ENCODE results near the gene EFCAB12. TPM values are rescaled to one million over a fixed set of nuclear protein-coding genes. Genes with fewer than 3 reads are reported as not detected.

Gene EFCAB12
- total and polyA plus RNA-seq, 2 of the 8 experiments (the other 6 are each of a cell fraction or from before 2014, with no cell fraction given) = 0.60 to 0.99 TPM

DNA sequence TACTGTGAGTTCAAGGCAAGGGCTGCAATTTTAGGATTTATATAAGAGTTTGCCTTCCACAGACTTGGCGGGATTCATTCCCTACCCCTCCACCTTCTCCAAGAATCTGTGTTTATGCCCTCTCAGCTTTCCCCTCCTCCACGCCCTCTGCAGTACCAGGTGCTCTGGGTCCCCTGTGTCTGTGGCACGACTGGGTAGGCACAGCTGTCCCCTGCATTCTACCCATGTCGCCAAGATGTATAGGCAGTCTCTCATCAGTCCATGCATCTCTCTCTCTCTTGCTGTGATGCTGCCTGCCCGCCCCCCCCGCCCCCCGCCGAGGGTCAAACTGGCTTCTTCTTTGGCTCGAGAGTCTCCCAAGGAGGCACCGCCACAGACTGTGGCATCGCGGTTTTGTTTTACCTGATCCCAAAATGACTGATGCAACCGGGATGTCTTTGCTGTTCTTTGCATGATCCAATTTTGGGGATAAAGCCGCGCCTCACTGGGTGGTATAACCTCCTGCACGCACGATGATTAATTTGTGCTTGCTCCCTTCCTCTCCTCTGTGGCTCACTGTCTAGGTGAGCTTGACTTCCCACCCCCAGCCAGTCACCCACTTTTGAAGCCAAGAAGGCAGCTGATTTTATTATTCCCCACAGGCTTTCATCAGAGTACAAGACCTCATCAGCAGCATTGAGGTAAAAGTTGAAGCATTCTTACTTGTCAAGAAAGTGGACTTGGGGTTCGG lies 43.7 kb downstream of the EFCAB12 start:
- TF ChIP-seq, protein P1, sequence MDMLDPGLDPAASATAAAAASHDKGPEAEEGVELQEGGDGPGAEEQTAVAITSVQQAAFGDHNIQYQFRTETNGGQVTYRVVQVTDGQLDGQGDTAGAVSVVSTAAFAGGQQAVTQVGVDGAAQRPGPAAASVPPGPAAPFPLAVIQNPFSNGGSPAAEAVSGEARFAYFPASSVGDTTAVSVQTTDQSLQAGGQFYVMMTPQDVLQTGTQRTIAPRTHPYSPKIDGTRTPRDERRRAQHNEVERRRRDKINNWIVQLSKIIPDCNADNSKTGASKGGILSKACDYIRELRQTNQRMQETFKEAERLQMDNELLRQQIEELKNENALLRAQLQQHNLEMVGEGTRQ (IDR thresholded peaks at IDR 0.05; ENCODE audit: low read length) = no peak
- TF ChIP-seq POLR2AphosphoS5 (IDR thresholded peaks at IDR 0.05; ENCODE audit: low read depth, low read length) (peak; percentile 37; the same call in 1 of the 2 replicates), RAD21 (IDR thresholded peaks at IDR 0.05 in 1 of 2, conservative IDR thresholded peaks at IDR 0.05 in 1 of 2; ENCODE audit: low read depth in 2 of 2, low read length in 2 of 2) (no peak), POU5F1 (IDR thresholded peaks at IDR 0.05; ENCODE audit: low read depth, low read length) (no peak), HDAC6 (IDR thresholded peaks at IDR 0.05; ENCODE audit: low read depth, low read length) (no peak), MAFK (IDR thresholded peaks at IDR 0.05; ENCODE audit: low read depth, low read length) (no peak), TAF7 (optimal IDR thresholded peaks at IDR 0.05; ENCODE audit: borderline replicate concordance, low read depth, low read length) (no peak)
- Histone ChIP-seq H3K9me3 (ENCODE audit: insufficient read depth in 2 of 2, low read depth in 1 of 2, low read length in 1 of 2) (peaks cover 0 to 3% of the 10 kb centered on the region in 2 experiments; a peak in 2 of 4 replicates), H3K79me2 (ENCODE audit: control insufficient read depth in 1 of 2, insufficient read depth in 2 of 2, low read length in 2 of 2) (no peaks in the 10 kb centered on the region), H3K4ac (replicated peaks; ENCODE audit: insufficient read length, low read depth, low read length) (no peak overlapping the region), H2BK5ac (ENCODE audit: low read depth, low read length) (no peak overlapping the region), H2BK12ac (ENCODE audit: low read depth, low read length) (no peak overlapping the region), H3K4me2 (ENCODE audit: insufficient read depth in 1 of 2, low read depth in 2 of 2, low read length in 2 of 2) (no peak overlapping the region), H4K20me1 (replicated peaks in 1 of 2; ENCODE audit: control insufficient read depth in 1 of 2, insufficient read depth in 2 of 2, low read length in 2 of 2) (peaks cover 0 to 2% of the 10 kb centered on the region in 2 experiments), H3K27ac (ENCODE audit: low read depth, low read length) (no peak overlapping the region), H2BK120ac (replicated peaks; ENCODE audit: low read depth, low read length) (no peak overlapping the region), H3K56ac (replicated peaks; ENCODE audit: insufficient read length, low read depth, low read length) (no peak overlapping the region), H3K27me3 (replicated peaks in 1 of 4; ENCODE audit: control insufficient read depth in 3 of 4, extremely low read depth in 1 of 4, insufficient read depth in 3 of 4, low read length in 3 of 4) (no peaks in the 10 kb centered on the region), H2BK20ac (ENCODE audit: low read length) (no peak overlapping the region), H3K23ac (ENCODE audit: insufficient read length) (no peak overlapping the region), H3K79me1 (ENCODE audit: low read depth, low read length) (no peaks in the 10 kb centered on the region), H3K4me1 (replicated peaks in 1 of 4; ENCODE audit: control insufficient read depth in 3 of 4, insufficient read depth in 4 of 4, low read length in 3 of 4) (no peaks in the 10 kb centered on the region; a peak in 2 of 7 replicates), H3K36me3 (ENCODE audit: control insufficient read depth in 2 of 4, insufficient read depth in 4 of 4, low read length in 3 of 4) (peaks cover 4 to 15% (median 11%) of the 10 kb centered on the region in 4 experiments; a peak in 5 of 8 replicates), H3K4me3 (ENCODE audit: extremely low read depth in 1 of 4, insufficient read depth in 2 of 4, low read depth in 3 of 4, low read length in 4 of 4) (no peak overlapping the region), H3K9ac (replicated peaks in 1 of 4; ENCODE audit: extremely low read depth in 1 of 4, low read depth in 3 of 4, low read length in 3 of 4) (no peak overlapping the region), H4K5ac (ENCODE audit: insufficient read length, low read depth, low read length) (no peak overlapping the region), H2AK5ac (ENCODE audit: low read depth, low read length) (no peak overlapping the region), H2BK15ac (ENCODE audit: low read length) (no peak overlapping the region), H3K23me2 (ENCODE audit: low read depth, low read length) (no peaks in the 10 kb centered on the region; the same call in 1 of the 2 replicates), H4K8ac (ENCODE audit: extremely low read depth, insufficient read depth, low read length) (no peak overlapping the region), H3K14ac (ENCODE audit: insufficient read length) (no peak overlapping the region), H3K18ac (ENCODE audit: extremely low read depth, low read length) (no peak overlapping the region), H2AFZ (ENCODE audit: low read length) (no peak overlapping the region), H4K91ac (replicated peaks; ENCODE audit: insufficient read length, low read length) (no peak overlapping the region)
- DNase-seq (ENCODE audit: low read depth in 1 of 2, low spot score in 2 of 2) (no peak), FAIRE-seq (no peak)
- CTCF ChIA-PET (ENCODE audit: partially characterized antibody) = interaction anchor here (0.8 to 5.1 kb wide), 15 partner anchors 10 to 159 kb away, joined by 3 to 58 read pairs (median 5); no protein-coding TSS in a partner anchor
- POLR2A ChIA-PET (ENCODE audit: partially characterized antibody) = interaction anchor here (1.0 to 2.3 kb wide), 8 partner anchors 7 to 68 kb away, joined by 3 to 9 read pairs (median 3); a partner anchor contains a TSS
- 81% methylated on average over 16 of the region's 18 CpGs; no CpG with 5 or more reads in 1 of the 2 experiments for WGBS, 2 experiments (ENCODE audit: extremely low coverage in 1 of 2, insufficient coverage in 1 of 2, insufficient read length in 1 of 2, insufficient replicate concordance in 2 of 2, low coverage in 1 of 2, low lambda C conversion rate in 2 of 2, missing lambda C conversion rate in 1 of 2)

Measured in H1 (cell line).